NCI-H1436 (cell line): Measurements from ENCODE around the gene VIM.
"Not testable (repeated sequence)": the region's sequence is repeated elsewhere in the genome, so short reads cannot be mapped to it uniquely, and the experiment has no call there.

ENCODE experiments used
- DNase-seq: peaks from one replicate; lab custom pipeline; 2025; lab: John Stamatoyannopoulos, UW

Gene VIM

DNA sequence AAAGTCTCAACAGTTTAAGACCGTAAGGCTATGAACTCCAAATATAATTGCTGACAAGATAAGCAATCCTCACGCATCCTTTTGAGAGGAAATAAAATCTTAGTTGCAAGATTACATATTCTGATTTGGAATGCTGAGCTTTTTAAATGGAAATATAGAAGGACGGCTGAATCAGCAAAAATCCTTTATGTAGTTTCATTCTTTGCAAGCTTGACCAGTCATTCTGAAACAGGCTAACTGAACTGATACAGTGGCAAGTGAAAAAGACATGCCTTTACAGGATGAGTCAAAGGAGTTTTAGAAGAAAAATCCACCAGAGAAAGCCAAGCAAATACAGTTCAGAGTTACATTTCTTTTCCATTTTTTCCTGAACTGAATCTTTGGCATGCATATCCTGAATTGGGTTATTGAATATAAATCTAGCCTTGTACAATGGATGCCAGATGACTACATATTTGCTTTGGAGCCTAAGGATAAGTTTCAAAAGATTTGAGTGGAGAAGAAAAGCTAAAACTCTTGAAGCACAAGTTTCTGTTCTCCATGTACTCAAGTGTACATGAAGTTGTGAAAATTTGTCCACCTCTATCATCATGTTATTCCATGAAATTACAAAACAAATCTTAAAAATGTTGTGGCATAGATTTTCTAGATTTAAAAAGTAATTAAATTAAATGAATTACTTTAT lies 4.4 kb downstream of the VIM start:
- DNase-seq: no peak

GRCh38 chr10:17233286-17233991 lies 5.4 kb downstream of the VIM start:
- DNase-seq: no peak

GRCh38 chr10:17234431-17234945 lies 6.4 kb downstream of the VIM start:
- no peak for DNase-seq

DNA sequence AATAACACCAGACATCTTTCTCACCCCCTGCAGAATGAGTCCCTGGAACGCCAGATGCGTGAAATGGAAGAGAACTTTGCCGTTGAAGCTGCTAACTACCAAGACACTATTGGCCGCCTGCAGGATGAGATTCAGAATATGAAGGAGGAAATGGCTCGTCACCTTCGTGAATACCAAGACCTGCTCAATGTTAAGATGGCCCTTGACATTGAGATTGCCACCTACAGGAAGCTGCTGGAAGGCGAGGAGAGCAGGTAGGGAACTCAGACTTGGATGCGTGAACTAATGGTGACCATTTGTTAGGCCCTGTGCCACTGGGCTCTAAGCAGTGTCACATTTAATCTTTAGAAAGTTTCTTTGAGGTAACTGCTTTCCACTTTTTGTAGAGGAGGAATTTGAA lies 7.1 kb downstream of the VIM start:
- no peak for DNase-seq

- no peak for DNase-seq
Measured at GRCh38 chr10:17236468-17237148, 8.6 kb downstream of the VIM start.

DNA sequence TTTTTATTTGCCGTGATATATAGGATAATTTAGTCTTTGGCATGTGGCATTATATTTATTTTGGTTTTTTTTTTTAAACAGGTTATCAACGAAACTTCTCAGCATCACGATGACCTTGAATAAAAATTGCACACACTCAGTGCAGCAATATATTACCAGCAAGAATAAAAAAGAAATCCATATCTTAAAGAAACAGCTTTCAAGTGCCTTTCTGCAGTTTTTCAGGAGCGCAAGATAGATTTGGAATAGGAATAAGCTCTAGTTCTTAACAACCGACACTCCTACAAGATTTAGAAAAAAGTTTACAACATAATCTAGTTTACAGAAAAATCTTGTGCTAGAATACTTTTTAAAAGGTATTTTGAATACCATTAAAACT lies 9.1 kb downstream of the VIM start:
- no peak for DNase-seq

DNA sequence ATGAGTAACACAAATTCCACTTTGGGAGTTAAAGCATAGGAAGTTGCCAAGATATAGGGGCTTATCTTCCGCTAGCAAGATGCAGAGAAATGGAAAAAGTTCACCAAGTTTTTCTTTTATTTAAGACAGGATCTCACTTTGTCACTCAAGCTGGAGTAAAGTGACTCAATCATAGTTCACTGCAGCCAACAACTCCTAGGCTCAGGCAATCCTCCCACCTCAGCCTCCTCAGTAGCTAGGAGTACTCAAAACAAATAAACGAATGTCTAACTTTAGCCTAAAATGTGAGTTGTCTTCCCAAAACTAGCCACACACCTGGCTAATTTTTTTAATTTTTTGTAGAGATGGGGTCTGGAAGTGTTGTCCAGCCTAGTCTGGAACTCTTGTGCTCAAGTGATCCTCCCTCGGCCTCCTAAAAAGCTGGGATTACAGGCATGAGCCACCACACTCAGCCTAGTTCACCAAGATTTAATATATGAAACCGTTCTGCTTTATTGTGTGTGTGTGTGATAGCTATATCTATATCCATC lies 9.9 kb downstream of the VIM start:
- DNase-seq: no peak

- no peak for DNase-seq
Measured at GRCh38 chr10:17238445-17239291, 10.6 kb downstream of the VIM start.

DNA sequence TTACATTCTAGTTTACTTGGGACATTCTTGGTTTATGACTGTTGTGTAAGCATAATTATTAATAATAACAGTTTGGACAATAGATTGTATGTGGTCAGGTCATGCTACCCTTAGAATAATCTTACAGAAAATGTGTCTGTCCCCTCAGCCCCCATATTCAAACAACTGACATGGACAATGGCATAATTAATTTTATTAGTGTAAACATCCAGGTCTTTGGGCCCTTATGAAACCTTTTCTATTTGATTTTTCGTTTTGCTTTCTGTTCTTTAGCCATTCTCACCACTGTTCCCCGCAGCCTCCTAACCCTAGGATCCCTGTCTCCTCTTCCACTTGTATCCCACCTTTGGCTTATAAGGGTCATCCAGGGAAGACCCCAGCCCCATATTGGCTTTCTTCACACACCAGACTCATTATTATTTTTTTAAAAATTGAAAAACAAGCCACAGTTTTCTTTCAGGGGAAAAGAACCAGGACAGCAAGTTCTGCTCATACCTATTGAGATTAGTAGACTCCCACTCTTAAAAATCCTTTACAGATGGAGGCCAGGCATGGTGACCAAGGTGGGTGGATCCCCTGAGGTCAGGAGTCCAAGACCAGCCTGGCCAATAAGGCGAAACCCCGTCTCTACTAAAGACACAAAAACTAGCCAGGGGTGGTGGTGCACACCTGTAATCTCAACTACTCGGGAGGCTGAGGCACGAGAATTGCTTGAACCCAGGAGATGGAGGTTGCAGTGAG lies 11.5 kb downstream of the VIM start:
- DNase-seq: no peak

DNA sequence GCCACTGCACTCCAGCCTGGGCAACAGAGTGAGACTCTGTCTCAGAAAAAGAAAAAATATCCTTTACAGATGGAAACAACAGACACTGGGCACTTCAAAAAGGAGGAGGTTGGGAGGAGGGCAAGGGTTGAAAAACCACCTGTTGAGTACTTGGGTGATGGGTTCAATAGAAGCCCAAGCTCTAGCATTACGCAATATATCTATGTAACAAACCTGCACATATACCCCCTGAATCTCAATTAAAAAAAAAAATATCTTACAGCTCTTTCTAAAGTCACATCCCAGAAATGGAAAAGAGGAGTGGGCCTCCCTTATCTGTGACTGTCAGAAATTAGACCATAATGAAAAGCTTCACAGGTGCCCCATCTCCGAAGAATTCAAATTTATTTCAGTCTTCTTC lies 12.1 kb downstream of the VIM start:
- no peak for DNase-seq

DNA sequence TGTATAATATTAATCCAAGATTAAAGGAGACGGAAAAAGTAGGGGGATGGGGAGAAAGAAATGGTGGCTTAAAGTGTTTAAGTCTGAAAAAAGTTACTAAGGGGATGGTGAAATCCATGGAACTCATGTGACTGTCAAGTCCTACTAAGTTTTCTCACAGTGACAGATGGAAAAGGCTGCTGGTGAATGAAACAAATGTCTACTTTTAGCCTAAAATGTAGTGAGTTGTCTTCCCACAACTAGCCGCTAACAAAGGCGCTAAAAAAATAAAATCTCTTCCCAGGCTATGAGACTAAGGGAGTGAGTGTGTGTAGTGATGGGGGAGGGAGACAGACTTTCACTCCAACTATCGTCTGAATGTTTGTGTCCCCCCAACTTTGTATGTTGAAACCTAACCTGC lies 12.6 kb downstream of the VIM start:
- DNase-seq: no peak

DNA sequence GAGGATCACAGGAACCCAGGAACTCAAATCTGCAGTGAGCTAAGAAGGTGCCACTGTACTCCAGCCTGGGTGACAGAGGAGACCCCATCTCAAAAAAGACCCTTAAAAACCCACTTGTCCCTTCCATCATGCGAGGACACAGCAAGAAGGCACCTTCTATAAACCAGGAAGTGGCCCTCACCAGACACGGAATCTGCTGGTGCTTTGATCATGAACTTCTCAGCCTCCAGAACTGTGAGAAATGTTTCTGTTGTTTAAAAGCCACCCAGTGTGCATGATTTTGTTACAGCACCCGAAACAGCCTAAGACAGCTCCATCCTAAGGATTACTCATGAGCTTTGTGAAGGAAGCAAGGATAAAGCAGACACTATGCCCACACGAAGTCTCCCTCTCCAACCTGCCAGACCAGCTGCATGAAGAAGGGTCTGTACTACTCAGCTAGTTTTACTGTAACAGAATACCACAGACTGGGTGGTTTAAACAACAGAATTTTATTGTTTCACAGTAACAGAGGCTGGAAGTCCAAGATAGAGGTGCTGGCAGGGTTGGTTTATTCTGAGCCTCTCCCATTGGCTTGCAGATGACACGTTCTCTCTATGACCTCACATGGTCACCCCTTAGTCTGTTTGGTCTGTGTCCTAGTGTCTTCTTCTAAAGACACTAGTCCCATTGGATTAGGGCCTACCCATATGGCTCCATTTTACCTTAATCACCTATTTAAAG lies 13.7 kb downstream of the VIM start:
- DNase-seq: no peak

GRCh38 chr10:17244700-17245365 lies 16.8 kb downstream of the VIM start:
- DNase-seq: no peak

DNA sequence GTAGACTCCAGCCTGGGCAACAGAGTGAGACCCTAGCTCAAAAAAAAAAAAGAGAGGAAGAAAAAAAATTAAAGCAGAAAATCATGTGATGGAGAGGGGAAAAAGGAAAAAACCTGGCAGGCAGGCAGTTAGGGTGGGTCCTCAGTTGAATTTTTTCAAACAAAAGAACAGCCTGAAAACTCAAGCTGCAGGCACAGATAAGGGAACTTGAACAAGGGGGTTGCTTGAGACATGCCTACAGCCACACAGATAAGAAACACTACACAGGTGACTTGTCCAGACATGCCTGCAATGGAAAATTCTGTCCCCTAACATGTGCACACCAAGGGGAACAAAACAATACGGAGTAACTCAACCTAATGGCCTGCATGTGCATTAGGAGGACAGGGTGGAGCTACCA lies 19.2 kb downstream of the VIM start:
- no peak for DNase-seq

DNA sequence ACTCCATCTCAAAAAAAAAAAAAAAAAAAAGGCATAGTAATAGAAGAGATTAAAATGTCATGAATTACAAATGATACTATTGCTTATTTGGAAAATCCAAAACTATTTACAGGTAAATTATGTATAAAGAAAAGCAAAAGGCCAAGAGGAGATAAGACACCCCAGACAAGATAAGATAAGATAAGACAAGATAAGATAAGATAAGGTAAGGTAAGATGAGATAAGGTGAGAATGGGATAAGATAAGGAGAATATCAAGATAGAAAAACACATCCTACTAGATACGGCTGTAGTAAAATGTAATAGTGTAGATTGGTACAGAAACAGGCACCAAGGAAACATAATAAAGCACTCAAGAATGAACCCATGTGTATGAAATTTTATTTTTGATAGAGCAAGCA lies 20.9 kb downstream of the VIM start:
- no peak for DNase-seq

GRCh38 chr10:17249820-17250219 lies 21.8 kb downstream of the VIM start:
- no peak for DNase-seq

GRCh38 chr10:17250736-17251135 lies 22.7 kb downstream of the VIM start:
- no peak for DNase-seq

DNA sequence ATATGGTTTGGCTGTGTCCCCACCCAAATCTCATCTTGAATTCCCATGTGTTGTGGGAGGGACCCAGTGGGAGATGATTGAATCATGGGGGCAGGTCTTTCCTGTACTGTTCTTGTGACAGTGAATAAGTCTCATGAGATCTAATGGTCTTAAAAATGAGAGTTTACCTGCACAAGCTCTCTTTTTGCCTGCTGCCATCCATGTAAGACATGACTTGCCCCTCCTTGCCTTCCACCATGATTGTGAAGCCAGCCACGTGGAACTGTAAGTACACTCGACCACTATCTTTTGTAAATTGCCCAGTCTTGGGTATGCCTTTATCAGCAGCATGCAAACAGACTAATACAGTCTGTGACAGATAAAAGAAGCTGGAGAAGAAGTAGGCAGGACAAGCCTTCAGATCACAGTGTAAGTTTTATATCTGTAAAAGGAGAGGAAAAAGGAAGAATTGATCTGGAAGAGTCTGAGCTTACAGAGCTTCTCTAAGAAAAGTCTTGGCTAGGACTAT lies 26.6 kb downstream of the VIM start:
- DNase-seq: not testable (repeated sequence)

DNA sequence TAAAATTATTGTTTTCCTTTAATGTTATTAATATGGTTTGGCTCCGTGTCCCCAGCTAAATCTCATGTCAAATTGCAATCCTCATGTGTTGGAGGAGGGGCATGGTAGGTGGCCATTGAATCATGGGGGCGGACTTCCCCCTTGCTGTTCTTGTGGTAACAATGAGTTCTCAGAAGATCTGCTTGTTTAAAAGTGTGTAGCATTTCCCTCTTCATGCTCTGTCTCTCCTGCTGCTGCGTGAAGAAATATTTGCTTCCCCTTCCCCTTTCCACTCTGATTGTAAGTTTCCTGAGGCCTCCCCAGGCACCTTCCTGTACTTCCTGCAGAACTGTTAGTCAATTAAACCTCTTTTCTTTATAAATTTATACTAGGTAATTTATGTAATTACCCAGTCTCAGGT lies 27.5 kb downstream of the VIM start:
- DNase-seq: no peak

GRCh38 chr10:17256051-17256450 lies 28.0 kb downstream of the VIM start:
- no peak for DNase-seq
